ENCODE measurements around the gene PIN1. TPM values are rescaled to one million over a fixed set of nuclear protein-coding genes. Genes with fewer than 3 reads are reported as not detected.

PIN1 gene
- total and polyA plus RNA-seq, 2 of the 8 experiments (the other 6 are each of a cell fraction or from before 2014, with no cell fraction given): 78.3 to 90.8 TPM

DNA sequence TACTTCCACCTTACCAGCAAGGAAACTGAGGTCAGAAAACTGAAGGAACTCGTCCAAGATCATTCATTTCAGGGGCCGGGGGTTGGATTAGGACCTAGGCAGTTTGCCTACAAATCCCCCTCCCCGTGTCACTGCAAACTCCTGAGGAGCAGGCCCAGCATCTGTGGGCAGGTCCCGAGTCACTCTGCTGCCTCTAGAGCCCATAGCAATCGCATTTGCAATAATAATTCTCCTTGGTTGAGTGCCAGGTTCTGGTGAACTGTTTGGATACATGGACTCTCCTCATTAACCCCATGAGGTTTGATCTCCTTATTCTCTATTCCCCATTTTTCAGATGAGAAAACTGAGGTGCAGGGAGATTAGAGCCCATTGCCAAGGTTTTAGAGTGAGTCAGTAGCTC is 903 bp downstream of the PIN1 start:
- Histone ChIP-seq H3K27ac (ENCODE audit: low read depth, low read length) (no peak overlapping the region), H3K14ac (ENCODE audit: insufficient read length) (no peak overlapping the region), H4K20me1 (replicated peaks in 1 of 2; ENCODE audit: control insufficient read depth in 1 of 2, insufficient read depth in 2 of 2, low read length in 2 of 2) (peaks cover 1 to 16% of the 10 kb centered on the region in 2 experiments), H3K4me3 (ENCODE audit: extremely low read depth in 1 of 4, insufficient read depth in 2 of 4, low read depth in 3 of 4, low read length in 4 of 4) (peak overlapping the region; percentile 64 to 84 (median 74)), H3K18ac (ENCODE audit: extremely low read depth, low read length) (no peak overlapping the region), H4K5ac (ENCODE audit: insufficient read length, low read depth, low read length) (no peak overlapping the region), H3K9ac (replicated peaks in 1 of 4; ENCODE audit: extremely low read depth in 1 of 4, low read depth in 3 of 4, low read length in 3 of 4) (peak overlapping the region in 3 of 4 experiments; percentile 71 to 79 (median 72); a peak in 6 of 7 replicates), H3K23ac (ENCODE audit: insufficient read length) (no peak overlapping the region), H2BK20ac (ENCODE audit: low read length) (no peak overlapping the region), H3K23me2 (ENCODE audit: low read depth, low read length) (peaks cover 6% of the 10 kb centered on the region; the same call in 1 of the 2 replicates), H3K79me1 (ENCODE audit: low read depth, low read length) (peaks cover 14% of the 10 kb centered on the region), H2BK15ac (ENCODE audit: low read length) (no peak overlapping the region), H2BK120ac (replicated peaks; ENCODE audit: low read depth, low read length) (no peak overlapping the region), H3K36me3 (ENCODE audit: control insufficient read depth in 2 of 4, insufficient read depth in 4 of 4, low read length in 3 of 4) (peaks cover 0 to 17% (median 5%) of the 10 kb centered on the region in 4 experiments; a peak in 5 of 8 replicates), H3K9me3 (ENCODE audit: insufficient read depth in 2 of 2, low read depth in 1 of 2, low read length in 1 of 2) (no peaks in the 10 kb centered on the region), H3K56ac (replicated peaks; ENCODE audit: insufficient read length, low read depth, low read length) (no peak overlapping the region), H2BK12ac (ENCODE audit: low read depth, low read length) (no peak overlapping the region), H3K4me2 (ENCODE audit: insufficient read depth in 1 of 2, low read depth in 2 of 2, low read length in 2 of 2) (peak overlapping the region; percentile 72 to 88), H3K4ac (replicated peaks; ENCODE audit: insufficient read length, low read depth, low read length) (no peak overlapping the region), H3K4me1 (replicated peaks in 1 of 4; ENCODE audit: control insufficient read depth in 3 of 4, insufficient read depth in 4 of 4, low read length in 3 of 4) (peaks cover 0 to 4% (median 1%) of the 10 kb centered on the region in 4 experiments; a peak in 3 of 7 replicates), H2BK5ac (ENCODE audit: low read depth, low read length) (no peak overlapping the region), H3K27me3 (replicated peaks in 1 of 4; ENCODE audit: control insufficient read depth in 3 of 4, extremely low read depth in 1 of 4, insufficient read depth in 3 of 4, low read length in 3 of 4) (no peaks in the 10 kb centered on the region), H4K91ac (replicated peaks; ENCODE audit: insufficient read length, low read length) (no peak overlapping the region), H2AK5ac (ENCODE audit: low read depth, low read length) (no peak overlapping the region), H4K8ac (ENCODE audit: extremely low read depth, insufficient read depth, low read length) (peak overlapping the region; percentile 29; the same call in 1 of the 2 replicates), H2AFZ (ENCODE audit: low read length) (no peak overlapping the region), H3K79me2 (ENCODE audit: control insufficient read depth in 1 of 2, insufficient read depth in 2 of 2, low read length in 2 of 2) (peaks cover 5 to 15% of the 10 kb centered on the region in 2 experiments)
- FAIRE-seq (no peak), DNase-seq (ENCODE audit: low read depth in 1 of 2, low spot score in 2 of 2) (no peak)
- CTCF ChIA-PET (ENCODE audit: partially characterized antibody): interaction anchor here (0.6 to 0.7 kb wide), 2 partner anchors 205 to 302 kb away, joined by 3 read pairs; no protein-coding TSS in a partner anchor
- POLR2A ChIA-PET (ENCODE audit: partially characterized antibody): interaction anchor here (0.6 to 2.1 kb wide), 4 partner anchors 10 to 307 kb away, joined by 3 to 6 read pairs (median 3); no protein-coding TSS in a partner anchor
- 39% methylated on average over 5 of the region's 5 CpGs; no CpG with 5 or more reads in 1 of the 2 experiments for WGBS, 2 experiments (ENCODE audit: extremely low coverage in 1 of 2, insufficient coverage in 1 of 2, insufficient read length in 1 of 2, insufficient replicate concordance in 2 of 2, low coverage in 1 of 2, low lambda C conversion rate in 2 of 2, missing lambda C conversion rate in 1 of 2)
- TF ChIP-seq TCF12 (IDR thresholded peaks at IDR 0.05; ENCODE audit: low read depth, low read length) (no peak), HDAC2 (IDR thresholded peaks at IDR 0.05; ENCODE audit: borderline replicate concordance in 1 of 2, low read depth in 2 of 2, low read length in 2 of 2) (no peak), SP4 (IDR thresholded peaks at IDR 0.05; ENCODE audit: low read length) (no peak), MAFK (IDR thresholded peaks at IDR 0.05; ENCODE audit: low read depth, low read length) (no peak)
